ENCODE data around the gene OR52I1. TPM values are rescaled to one million over a fixed set of nuclear protein-coding genes. Genes with fewer than 3 reads are reported as not detected.

Gene OR52I1
- total RNA-seq (2022): not detected in 2 replicates
- not detected for Bru-seq, nascent RNA
- not detected for BruChase-seq, experiment 1, labeled RNA remaining after a 6-hour chase
- not detected for BruChase-seq, experiment 2, labeled RNA remaining after a 2-hour chase
- long read RNA-seq, partial matches to known transcripts: 0 of 1 reads
- long read RNA-seq, other reads (novel, unspliced or antisense): 0 of 1 reads

GRCh38 chr11:4593739-4594138, at the start of gene OR52I1:
TSS of gene OR52I1 (plus strand) at chr11:4594039. CDS start at chr11:4594039, 0 bp downstream.
- H3K36me3 Mint-ChIP-seq (ENCODE audit: insufficient read depth, unreplicated experiment): no peaks in the 10 kb centered on the region
- TF ChIP-seq CTCF (IDR thresholded peaks at IDR 0.05; ENCODE audit: unreplicated experiment): no peak
- no peak for DNase-seq
- H3K27me3 Mint-ChIP-seq (ENCODE audit: unreplicated experiment): peaks cover 4% of the 10 kb centered on the region
- no TSS peak for BruUV-seq (replicated peaks)
- CTCF ChIA-PET: no interaction called here
- intact Hi-C loops (cut with micrococcal nuclease; ENCODE audit: unreplicated experiment): no loop called here
- no peaks in the 10 kb centered on the region for H3K4me1 Mint-ChIP-seq (ENCODE audit: low read depth, unreplicated experiment)
- H3K9me3 Mint-ChIP-seq (ENCODE audit: low read depth, unreplicated experiment): no peaks in the 10 kb centered on the region
- no peak within 1 kb of the TSS for H3K4me3 Mint-ChIP-seq (ENCODE audit: low read depth, unreplicated experiment)
- H3K27ac Mint-ChIP-seq (ENCODE audit: unreplicated experiment): no peak within 1 kb of the TSS

GRCh38 chr11:4544891-4545290, 48.9 kb upstream of the OR52I1 start, which contains the start of gene OR52M1:
TSS of gene OR52M1 (plus strand) at chr11:4545191. CDS start at chr11:4545191, 0 bp downstream.
- Mint-ChIP-seq H3K4me3 (ENCODE audit: low read depth, unreplicated experiment) (no peak within 1 kb of the TSS), H3K27ac (ENCODE audit: unreplicated experiment) (no peak within 1 kb of the TSS), H3K27me3 (ENCODE audit: unreplicated experiment) (peaks cover 21% of the 10 kb centered on the region), H3K36me3 (ENCODE audit: insufficient read depth, unreplicated experiment) (no peaks in the 10 kb centered on the region), H3K9me3 (ENCODE audit: low read depth, unreplicated experiment) (no peaks in the 10 kb centered on the region), H3K4me1 (ENCODE audit: low read depth, unreplicated experiment) (peaks cover 8% of the 10 kb centered on the region)
- CTCF ChIA-PET: no interaction called here
- no peak for TF ChIP-seq CTCF (IDR thresholded peaks at IDR 0.05; ENCODE audit: unreplicated experiment)
- intact Hi-C loops (cut with micrococcal nuclease; ENCODE audit: unreplicated experiment): no loop called here
- no peak for DNase-seq
- no TSS peak for BruUV-seq (replicated peaks)

- TF ChIP-seq CTCF (IDR thresholded peaks at IDR 0.05; ENCODE audit: unreplicated experiment): no peak
- BruUV-seq (replicated peaks): no TSS peak
- Mint-ChIP-seq H3K9me3 (ENCODE audit: low read depth, unreplicated experiment) (no peaks in the 10 kb centered on the region), H3K27me3 (ENCODE audit: unreplicated experiment) (peaks cover 32% of the 10 kb centered on the region), H3K4me3 (ENCODE audit: low read depth, unreplicated experiment) (no peak overlapping the region), H3K36me3 (ENCODE audit: insufficient read depth, unreplicated experiment) (no peaks in the 10 kb centered on the region), H3K27ac (ENCODE audit: unreplicated experiment) (no peak overlapping the region), H3K4me1 (ENCODE audit: low read depth, unreplicated experiment) (peaks cover 8% of the 10 kb centered on the region)
- CTCF ChIA-PET: interaction anchor here (0.8 kb wide), 1 partner anchor 360 kb away, joined by 3 read pairs; no protein-coding TSS in a partner anchor
- intact Hi-C loops (cut with micrococcal nuclease; ENCODE audit: unreplicated experiment): no loop called here
- DNase-seq: no peak
Measured at GRCh38 chr11:4546878-4547277, 47.0 kb upstream of the OR52I1 start.

- CTCF ChIA-PET: no interaction called here
- H3K4me3 Mint-ChIP-seq (ENCODE audit: low read depth, unreplicated experiment): no peak overlapping the region
- no peak overlapping the region for H3K27ac Mint-ChIP-seq (ENCODE audit: unreplicated experiment)
- no peak for TF ChIP-seq CTCF (IDR thresholded peaks at IDR 0.05; ENCODE audit: unreplicated experiment)
- H3K9me3 Mint-ChIP-seq (ENCODE audit: low read depth, unreplicated experiment): no peaks in the 10 kb centered on the region
- H3K36me3 Mint-ChIP-seq (ENCODE audit: insufficient read depth, unreplicated experiment): no peaks in the 10 kb centered on the region
- no peak for DNase-seq
- H3K4me1 Mint-ChIP-seq (ENCODE audit: low read depth, unreplicated experiment): peaks cover 8% of the 10 kb centered on the region
- no TSS peak for BruUV-seq (replicated peaks)
- intact Hi-C loops (cut with micrococcal nuclease; ENCODE audit: unreplicated experiment): no loop called here
- H3K27me3 Mint-ChIP-seq (ENCODE audit: unreplicated experiment): peaks cover 32% of the 10 kb centered on the region
Measured at GRCh38 chr11:4547416-4547815, 46.4 kb upstream of the OR52I1 start.

Measured in Calu3 (cell line).